HG03064 (cell line): ENCODE results near the gene DYRK1A.

Experiments
- ATAC-seq: cut with Tn5 transposase; IDR thresholded peaks from one replicate; pipeline ENCODE4 v1.9.1; 2021; ENCODE audit warnings: low read depth; ENCODE audit not compliant: unreplicated experiment

DYRK1A gene

GRCh38 chr21:37414292-37415253 lies 48.0 kb downstream of the DYRK1A start:
- ATAC-seq: no peak

- ATAC-seq: no peak
Measured at GRCh38 chr21:37415939-37416338, 49.4 kb downstream of the DYRK1A start.

GRCh38 chr21:37416914-37417313 lies 50.3 kb downstream of the DYRK1A start:
- no peak for ATAC-seq

- no peak for ATAC-seq
Measured at GRCh38 chr21:37419228-37419906, 52.8 kb downstream of the DYRK1A start.

- ATAC-seq: no peak
Measured at GRCh38 chr21:37421306-37421705, 54.7 kb downstream of the DYRK1A start.

- no peak for ATAC-seq
Measured at GRCh38 chr21:37422382-37422781, 55.8 kb downstream of the DYRK1A start.

GRCh38 chr21:37423103-37423502 lies 56.5 kb downstream of the DYRK1A start:
- ATAC-seq: no peak

- ATAC-seq: no peak
Measured at GRCh38 chr21:37424396-37424795, 57.8 kb downstream of the DYRK1A start.

- ATAC-seq: no peak
Measured at GRCh38 chr21:37425001-37425400, 58.4 kb downstream of the DYRK1A start.

GRCh38 chr21:37425684-37426083 lies 59.1 kb downstream of the DYRK1A start:
- ATAC-seq: no peak

- no peak for ATAC-seq
Measured at GRCh38 chr21:37427221-37427620, 60.6 kb downstream of the DYRK1A start.

GRCh38 chr21:37429356-37429755 lies 62.8 kb downstream of the DYRK1A start:
- ATAC-seq: no peak

GRCh38 chr21:37430184-37430821 lies 63.7 kb downstream of the DYRK1A start:
- ATAC-seq: no peak

GRCh38 chr21:37431243-37431642 lies 64.7 kb downstream of the DYRK1A start:
- no peak for ATAC-seq

GRCh38 chr21:37432710-37433455 lies 66.3 kb downstream of the DYRK1A start:
- ATAC-seq: no peak

- ATAC-seq: no peak
Measured at GRCh38 chr21:37433456-37433840, 66.9 kb downstream of the DYRK1A start.

- no peak for ATAC-seq
Measured at GRCh38 chr21:37435120-37435519, 68.5 kb downstream of the DYRK1A start.

GRCh38 chr21:37435711-37436110 lies 69.1 kb downstream of the DYRK1A start:
- ATAC-seq: no peak

- no peak for ATAC-seq
Measured at GRCh38 chr21:37436174-37436573, 69.6 kb downstream of the DYRK1A start.

GRCh38 chr21:37437376-37438080 lies 71.0 kb downstream of the DYRK1A start:
- no peak for ATAC-seq
